ENCODE data around the gene SNRNP70. TPM values are rescaled to one million over a fixed set of nuclear protein-coding genes. Genes with fewer than 3 reads are reported as not detected.
A peak's percentile ranks its signal among the peaks of the same experiment; 100 is the strongest.

SNRNP70 gene
- total RNA-seq, 4 donors from 2014 or later = 55.6 to 305 (median 107) TPM

GRCh38 chr19:49117677-49118564 lies 32.7 kb downstream of the SNRNP70 start:
- TF ChIP-seq CTCF (IDR thresholded peaks at IDR 0.05 in 4 of 5, conservative IDR thresholded peaks at IDR 0.05 in 1 of 5) (no peak), POLR2A (IDR thresholded peaks at IDR 0.05) (no peak)
- in situ Hi-C loops (cut with MboI; ENCODE audit: low sequenced_read_pairs in 4 of 4) = no loop called here
- H3K4me3 ChIP-seq = peak overlapping the region; percentile 70 to 87 (median 76)
- no peak for ATAC-seq
- peaks cover 21 to 27% of the 10 kb centered on the region in 2 donors for H3K4me1 ChIP-seq
- H3K9me3 ChIP-seq = no peaks in the 10 kb centered on the region
- no peak for DNase-seq
- H3K27me3 ChIP-seq = no peaks in the 10 kb centered on the region
- H3K36me3 ChIP-seq = no peaks in the 10 kb centered on the region
- intact Hi-C loops (cut with DNase I; ENCODE audit: low total_unique reads) = loop anchor here (2.0 kb wide), 1 partner anchor 33 kb away; no protein-coding TSS in a partner anchor
- peak overlapping the region; percentile 94 to 99 (median 98) for H3K27ac ChIP-seq

GRCh38 chr19:49118565-49119410 lies 33.5 kb downstream of the SNRNP70 start, which contains the start of gene C19orf73:
TSS of gene C19orf73 (minus strand) at chr19:49119143. CDS start at chr19:49119022, 121 bp downstream.
- no peaks in the 10 kb centered on the region for H3K27me3 ChIP-seq
- DNase-seq (peak; percentile 89 to 93), ATAC-seq (peak; percentile 81 to 91)
- H3K4me1 ChIP-seq = peaks cover 18 to 27% of the 10 kb centered on the region in 2 donors
- TF ChIP-seq CTCF (IDR thresholded peaks at IDR 0.05 in 4 of 5, conservative IDR thresholded peaks at IDR 0.05 in 1 of 5) (peak in 2 of 5 experiments; percentile 32 to 37), POLR2A (IDR thresholded peaks at IDR 0.05) (peak; percentile 65 to 74)
- H3K27ac ChIP-seq = peak within 1 kb of the TSS; percentile 94 to 99 (median 98)
- H3K9me3 ChIP-seq = no peaks in the 10 kb centered on the region
- H3K36me3 ChIP-seq = no peaks in the 10 kb centered on the region
- in situ Hi-C loops (cut with MboI; ENCODE audit: low sequenced_read_pairs in 4 of 4) = no loop called here
- H3K4me3 ChIP-seq = peak within 1 kb of the TSS; percentile 70 to 87 (median 79)
- intact Hi-C loops (cut with DNase I; ENCODE audit: low total_unique reads) = loop anchor here (1.0 to 2.0 kb wide), 2 partner anchors 10 to 32 kb away; no protein-coding TSS in a partner anchor

GRCh38 chr19:49119411-49120324 lies 34.4 kb downstream of the SNRNP70 start, which contains the start of gene PPFIA3:
TSS of gene PPFIA3 (plus strand) at chr19:49119544. CDS start at chr19:49127874, 8,330 bp downstream.
- peaks cover 16 to 27% of the 10 kb centered on the region in 2 donors for H3K4me1 ChIP-seq
- peak in 1 of 2 donors; percentile 53 for DNase-seq
- in situ Hi-C loops (cut with MboI; ENCODE audit: low sequenced_read_pairs in 4 of 4) (no loop called here), intact Hi-C loops (cut with DNase I; ENCODE audit: low total_unique reads) (loop anchor here (1.0 to 2.0 kb wide), 2 partner anchors 9 to 31 kb away; no protein-coding TSS in a partner anchor)
- H3K4me3 ChIP-seq = peak within 1 kb of the TSS; percentile 70 to 87 (median 79)
- H3K27ac ChIP-seq = peak within 1 kb of the TSS; percentile 94 to 99 (median 98)
- TF ChIP-seq POLR2A (IDR thresholded peaks at IDR 0.05) (no peak), CTCF (IDR thresholded peaks at IDR 0.05 in 4 of 5, conservative IDR thresholded peaks at IDR 0.05 in 1 of 5) (no peak)
- H3K27me3 ChIP-seq = no peaks in the 10 kb centered on the region
- H3K36me3 ChIP-seq = no peaks in the 10 kb centered on the region
- peak; percentile 31 to 45 for ATAC-seq
- no peaks in the 10 kb centered on the region for H3K9me3 ChIP-seq

GRCh38 chr19:49120325-49120683 lies 35.1 kb downstream of the SNRNP70 start:
- Histone ChIP-seq H3K27me3 (peaks cover 0 to 1% (median 0%) of the 10 kb centered on the region in 3 donors), H3K4me3 (peak overlapping the region in 2 of 4 donors; percentile 77 to 87), H3K4me1 (peaks cover 13 to 21% of the 10 kb centered on the region in 2 donors), H3K27ac (peak overlapping the region in 1 of 4 donors; percentile 97), H3K9me3 (no peaks in the 10 kb centered on the region), H3K36me3 (no peaks in the 10 kb centered on the region)
- intact Hi-C loops (cut with DNase I; ENCODE audit: low total_unique reads) = no loop called here
- ATAC-seq (no peak), DNase-seq (no peak)
- in situ Hi-C loops (cut with MboI; ENCODE audit: low sequenced_read_pairs in 4 of 4) = no loop called here
- TF ChIP-seq CTCF (IDR thresholded peaks at IDR 0.05 in 4 of 5, conservative IDR thresholded peaks at IDR 0.05 in 1 of 5) (no peak), POLR2A (IDR thresholded peaks at IDR 0.05) (no peak)

Measured in gastrocnemius medialis (tissue), 4 donors.